Endothelial cell (in vitro differentiated cells): ENCODE measurements around the gene FAM174B. TPM values are rescaled to one million over a fixed set of nuclear protein-coding genes. Genes with fewer than 3 reads are reported as not detected.

Source experiments
- DNase-seq: peaks from one replicate; pipeline ENCODE4 v3.0.0; 2021; ENCODE audit warnings: low spot score
- H3K27ac Mint-ChIP-seq: one replicate; pipeline ENCODE4 v1.8.0; 2021; ENCODE audit warnings: mixed read lengths, inconsistent platforms; ENCODE audit not compliant: unreplicated experiment
- H3K27me3 Mint-ChIP-seq: one replicate; pipeline ENCODE4 v1.8.0; 2021; ENCODE audit warnings: mild to moderate bottlenecking, moderate library complexity, mixed read lengths, inconsistent platforms; ENCODE audit not compliant: unreplicated experiment
- H3K36me3 Mint-ChIP-seq: one replicate; pipeline ENCODE4 v1.8.0; 2021; ENCODE audit warnings: mild to moderate bottlenecking, low read depth, mixed read lengths, inconsistent platforms; ENCODE audit not compliant: unreplicated experiment
- H3K4me1 Mint-ChIP-seq: one replicate; pipeline ENCODE4 v1.8.0; 2021; ENCODE audit warnings: mild to moderate bottlenecking, mixed read lengths, inconsistent platforms; ENCODE audit not compliant: unreplicated experiment
- H3K4me3 Mint-ChIP-seq: one replicate; pipeline ENCODE4 v1.8.0; 2021; ENCODE audit warnings: mild to moderate bottlenecking, mixed read lengths, inconsistent platforms; ENCODE audit not compliant: unreplicated experiment
- H3K9me3 Mint-ChIP-seq: one replicate; pipeline ENCODE4 v1.8.0; 2021; ENCODE audit warnings: mixed read lengths, inconsistent platforms; ENCODE audit not compliant: unreplicated experiment
- total RNA-seq: library from RNA; stranded (reverse); fragmentation: NEBNext Ultra II Directional; extraction: Animal tissue kit (Norgen Biotek cat#: 25700); gene quantifications from one replicate; pipeline ENCODE4 v1.2.1, GENCODE V29; 2021; ENCODE audit not compliant: unreplicated experiment
- TF ChIP-seq, protein P1 (sequence below): fragments of 200-600 bp; sonication (generic); IDR thresholded peaks from one replicate; pipeline ENCODE4 v1.5.0; 2021; ENCODE audit warnings: antibody characterized with exemption; ENCODE audit not compliant: unreplicated experiment

The FAM174B gene
- total RNA-seq, 1 donor from 2014 or later = 163 TPM

GRCh38 chr15:92643849-92644815 is 11.4 kb downstream of the FAM174B start:
- H3K36me3 Mint-ChIP-seq = peaks cover 39% of the 10 kb centered on the region
- TF ChIP-seq, protein P1, sequence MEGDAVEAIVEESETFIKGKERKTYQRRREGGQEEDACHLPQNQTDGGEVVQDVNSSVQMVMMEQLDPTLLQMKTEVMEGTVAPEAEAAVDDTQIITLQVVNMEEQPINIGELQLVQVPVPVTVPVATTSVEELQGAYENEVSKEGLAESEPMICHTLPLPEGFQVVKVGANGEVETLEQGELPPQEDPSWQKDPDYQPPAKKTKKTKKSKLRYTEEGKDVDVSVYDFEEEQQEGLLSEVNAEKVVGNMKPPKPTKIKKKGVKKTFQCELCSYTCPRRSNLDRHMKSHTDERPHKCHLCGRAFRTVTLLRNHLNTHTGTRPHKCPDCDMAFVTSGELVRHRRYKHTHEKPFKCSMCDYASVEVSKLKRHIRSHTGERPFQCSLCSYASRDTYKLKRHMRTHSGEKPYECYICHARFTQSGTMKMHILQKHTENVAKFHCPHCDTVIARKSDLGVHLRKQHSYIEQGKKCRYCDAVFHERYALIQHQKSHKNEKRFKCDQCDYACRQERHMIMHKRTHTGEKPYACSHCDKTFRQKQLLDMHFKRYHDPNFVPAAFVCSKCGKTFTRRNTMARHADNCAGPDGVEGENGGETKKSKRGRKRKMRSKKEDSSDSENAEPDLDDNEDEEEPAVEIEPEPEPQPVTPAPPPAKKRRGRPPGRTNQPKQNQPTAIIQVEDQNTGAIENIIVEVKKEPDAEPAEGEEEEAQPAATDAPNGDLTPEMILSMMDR = no peak
- peaks cover 52% of the 10 kb centered on the region for H3K4me1 Mint-ChIP-seq

DNA sequence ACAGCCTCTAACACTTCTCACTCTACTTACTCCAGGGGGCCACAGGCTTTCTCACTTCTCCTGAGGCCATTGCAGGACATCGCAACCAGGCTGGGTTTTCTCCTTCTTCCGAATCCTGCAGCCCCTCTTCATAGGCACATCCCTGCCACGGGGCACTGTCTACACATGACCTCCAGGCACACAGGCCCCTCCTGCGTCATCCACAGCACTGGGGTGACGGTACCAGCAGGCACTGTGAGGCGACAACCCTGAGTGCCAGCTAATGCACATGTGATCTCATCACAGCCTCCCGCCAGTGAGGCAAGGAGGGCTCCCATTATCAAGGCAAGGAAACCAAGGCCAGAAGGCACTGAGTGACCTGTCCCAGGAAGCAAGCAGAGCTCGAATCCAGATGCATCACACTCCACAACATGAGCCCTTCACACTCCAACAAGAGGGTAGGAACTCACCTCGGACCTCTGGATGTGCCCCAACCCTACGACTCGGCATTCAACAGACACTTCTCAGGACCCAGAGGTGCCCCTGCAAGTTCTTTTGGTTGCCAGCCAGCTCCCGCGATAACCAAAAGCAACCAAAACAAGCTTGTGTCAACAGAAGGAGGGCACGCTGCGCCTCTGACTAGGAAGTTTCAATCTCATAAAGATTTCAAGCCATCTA is 16.7 kb downstream of the FAM174B start:
- H3K4me1 Mint-ChIP-seq = peaks cover 42% of the 10 kb centered on the region

More at GRCh38 chr15:92643849-92644815, 11.4 kb downstream of the FAM174B start:
- DNase-seq = no peak
- Mint-ChIP-seq H3K27me3 (peaks cover 4% of the 10 kb centered on the region), H3K9me3 (no peaks in the 10 kb centered on the region), H3K27ac (no peak overlapping the region), H3K4me3 (no peak overlapping the region)

GRCh38 chr15:92638291-92638708 is 17.3 kb downstream of the FAM174B start:
- peaks cover 30% of the 10 kb centered on the region for H3K36me3 Mint-ChIP-seq
- H3K4me3 Mint-ChIP-seq = no peak overlapping the region
- TF ChIP-seq, protein P1 = no peak
- DNase-seq = no peak
- peaks cover 7% of the 10 kb centered on the region for H3K27me3 Mint-ChIP-seq
- H3K27ac Mint-ChIP-seq = no peak overlapping the region
- peaks cover 41% of the 10 kb centered on the region for H3K4me1 Mint-ChIP-seq
- H3K9me3 Mint-ChIP-seq = no peaks in the 10 kb centered on the region

More for the DNA sequence above, 16.7 kb downstream of the FAM174B start:
- Mint-ChIP-seq H3K4me3 (no peak overlapping the region), H3K36me3 (peaks cover 29% of the 10 kb centered on the region), H3K9me3 (no peaks in the 10 kb centered on the region), H3K27me3 (peaks cover 7% of the 10 kb centered on the region), H3K27ac (no peak overlapping the region)
- TF ChIP-seq, protein P1 = no peak
- DNase-seq = no peak

- no peaks in the 10 kb centered on the region for H3K9me3 Mint-ChIP-seq
- DNase-seq = no peak
- H3K4me3 Mint-ChIP-seq = no peak overlapping the region
- peaks cover 35% of the 10 kb centered on the region for H3K36me3 Mint-ChIP-seq
- TF ChIP-seq, protein P1 = no peak
- no peak overlapping the region for H3K27ac Mint-ChIP-seq
- H3K4me1 Mint-ChIP-seq = peaks cover 44% of the 10 kb centered on the region
- peaks cover 7% of the 10 kb centered on the region for H3K27me3 Mint-ChIP-seq
Measured at GRCh38 chr15:92637626-92638025, 17.9 kb downstream of the FAM174B start.
